ENCODE results near the gene PLB1. TPM values are rescaled to one million over a fixed set of nuclear protein-coding genes. Genes with fewer than 3 reads are reported as not detected.
A peak's percentile ranks its signal among the peaks of the same experiment; 100 is the strongest.

Gene PLB1
- total RNA-seq, 2 experiments from 2014 or later: 0.30 to 0.43 TPM

- Mint-ChIP-seq H3K36me3 (no peaks in the 10 kb centered on the region), H3K4me3 (no peak overlapping the region), H3K4me1 (peaks cover 2% of the 10 kb centered on the region), H3K9me3 (no peaks in the 10 kb centered on the region), H3K27ac (no peak overlapping the region), H3K27me3 (no peaks in the 10 kb centered on the region)
- no peak for ATAC-seq (ENCODE audit: low read depth)
- POLR2A ChIA-PET: interaction anchor here (1.0 kb wide), 1 partner anchor 12 kb away, joined by 3 read pairs; no protein-coding TSS in a partner anchor
- DNase-seq: no peak
Measured at GRCh38 chr2:28557389-28558131, 61.7 kb downstream of the PLB1 start.

GRCh38 chr2:28558158-28558820 lies 62.4 kb downstream of the PLB1 start:
- Mint-ChIP-seq H3K36me3 (no peaks in the 10 kb centered on the region), H3K27ac (no peak overlapping the region), H3K4me3 (no peak overlapping the region), H3K27me3 (no peaks in the 10 kb centered on the region), H3K9me3 (no peaks in the 10 kb centered on the region), H3K4me1 (peaks cover 3% of the 10 kb centered on the region)
- POLR2A ChIA-PET: interaction anchor here (1.0 kb wide), 1 partner anchor 12 kb away, joined by 3 read pairs; no protein-coding TSS in a partner anchor
- no peak for DNase-seq
- no peak for ATAC-seq (ENCODE audit: low read depth)

- ATAC-seq (ENCODE audit: low read depth): no peak
- no peak for DNase-seq
- Mint-ChIP-seq H3K9me3 (no peaks in the 10 kb centered on the region), H3K4me3 (no peak overlapping the region), H3K36me3 (no peaks in the 10 kb centered on the region), H3K27ac (no peak overlapping the region), H3K27me3 (no peaks in the 10 kb centered on the region), H3K4me1 (peaks cover 3% of the 10 kb centered on the region)
- POLR2A ChIA-PET: interaction anchor here (1.0 kb wide), 1 partner anchor 13 kb away, joined by 3 read pairs; no protein-coding TSS in a partner anchor
Measured at GRCh38 chr2:28558918-28559317, 63.1 kb downstream of the PLB1 start.

GRCh38 chr2:28563869-28564268 lies 68.0 kb downstream of the PLB1 start:
- Mint-ChIP-seq H3K27ac (no peak overlapping the region), H3K4me3 (no peak overlapping the region), H3K27me3 (peaks cover 9% of the 10 kb centered on the region), H3K4me1 (peaks cover 17% of the 10 kb centered on the region), H3K36me3 (no peaks in the 10 kb centered on the region), H3K9me3 (no peaks in the 10 kb centered on the region)
- ATAC-seq (ENCODE audit: low read depth) (no peak), DNase-seq (no peak)
- POLR2A ChIA-PET: interaction anchor here (0.7 to 1.0 kb wide), 2 partner anchors 16 to 58 kb away, joined by 3 read pairs; no protein-coding TSS in a partner anchor

GRCh38 chr2:28564346-28564745 lies 68.5 kb downstream of the PLB1 start:
- POLR2A ChIA-PET: interaction anchor here (0.7 kb wide), 1 partner anchor 16 kb away, joined by 3 read pairs; no protein-coding TSS in a partner anchor
- DNase-seq: no peak
- ATAC-seq (ENCODE audit: low read depth): no peak
- Mint-ChIP-seq H3K4me3 (no peak overlapping the region), H3K27ac (no peak overlapping the region), H3K9me3 (peaks cover 2% of the 10 kb centered on the region), H3K27me3 (peaks cover 9% of the 10 kb centered on the region), H3K4me1 (peaks cover 17% of the 10 kb centered on the region), H3K36me3 (peaks cover 2% of the 10 kb centered on the region)

GRCh38 chr2:28565033-28565432 lies 69.2 kb downstream of the PLB1 start:
- H3K36me3 Mint-ChIP-seq: peaks cover 3% of the 10 kb centered on the region

GRCh38 chr2:28565720-28566295 lies 69.9 kb downstream of the PLB1 start:
- POLR2A ChIA-PET: interaction anchor here (0.6 to 1.6 kb wide), 4 partner anchors 29 to 187 kb away, joined by 4 to 9 read pairs (median 6); partner anchors contain the start of gene PPP1CB
- peak overlapping the region; percentile 89 for H3K4me3 Mint-ChIP-seq
- H3K27ac Mint-ChIP-seq: no peak overlapping the region
- H3K27me3 Mint-ChIP-seq: peaks cover 13% of the 10 kb centered on the region
- H3K36me3 Mint-ChIP-seq: peaks cover 6% of the 10 kb centered on the region
- DNase-seq (no peak), ATAC-seq (ENCODE audit: low read depth) (no peak)
- H3K4me1 Mint-ChIP-seq: peaks cover 17% of the 10 kb centered on the region
- H3K9me3 Mint-ChIP-seq: peaks cover 6% of the 10 kb centered on the region

More at GRCh38 chr2:28565033-28565432, 69.2 kb downstream of the PLB1 start:
- H3K27me3 Mint-ChIP-seq: peaks cover 12% of the 10 kb centered on the region
- peaks cover 17% of the 10 kb centered on the region for H3K4me1 Mint-ChIP-seq
- DNase-seq (no peak), ATAC-seq (ENCODE audit: low read depth) (no peak)
- H3K4me3 Mint-ChIP-seq: no peak overlapping the region
- peak overlapping the region; percentile 28 for H3K27ac Mint-ChIP-seq
- H3K9me3 Mint-ChIP-seq: peaks cover 3% of the 10 kb centered on the region
- POLR2A ChIA-PET: interaction anchor here (0.5 kb wide), 1 partner anchor 130 kb away, joined by 4 read pairs; no protein-coding TSS in a partner anchor

GRCh38 chr2:28566521-28567041 lies 70.7 kb downstream of the PLB1 start:
- ATAC-seq (ENCODE audit: low read depth) (peak; percentile 97), DNase-seq (peak; percentile 96)
- Mint-ChIP-seq H3K9me3 (peaks cover 10% of the 10 kb centered on the region), H3K4me1 (peaks cover 17% of the 10 kb centered on the region), H3K27ac (peak overlapping the region; percentile 81), H3K36me3 (peaks cover 8% of the 10 kb centered on the region), H3K27me3 (peaks cover 13% of the 10 kb centered on the region), H3K4me3 (peak overlapping the region; percentile 89)
- POLR2A ChIA-PET: interaction anchor here (0.6 to 2.2 kb wide), 8 partner anchors 12 to 186 kb away, joined by 3 to 9 read pairs (median 6); partner anchors contain the start of gene PPP1CB

GRCh38 chr2:28567061-28567471 lies 71.2 kb downstream of the PLB1 start:
- Mint-ChIP-seq H3K9me3 (peaks cover 10% of the 10 kb centered on the region), H3K4me1 (peaks cover 16% of the 10 kb centered on the region), H3K27ac (peak overlapping the region; percentile 81), H3K4me3 (peak overlapping the region; percentile 89), H3K36me3 (peaks cover 10% of the 10 kb centered on the region), H3K27me3 (peaks cover 13% of the 10 kb centered on the region)
- peak; percentile 38 for ATAC-seq (ENCODE audit: low read depth)
- POLR2A ChIA-PET: interaction anchor here (0.9 to 2.2 kb wide), 7 partner anchors 12 to 185 kb away, joined by 3 to 9 read pairs (median 6); partner anchors contain the start of gene PPP1CB
- peak; percentile 50 for DNase-seq

GRCh38 chr2:28568036-28568435 lies 72.2 kb downstream of the PLB1 start:
- Mint-ChIP-seq H3K4me1 (peaks cover 14% of the 10 kb centered on the region), H3K27ac (no peak overlapping the region), H3K27me3 (peaks cover 13% of the 10 kb centered on the region), H3K36me3 (peaks cover 10% of the 10 kb centered on the region), H3K9me3 (peaks cover 10% of the 10 kb centered on the region), H3K4me3 (peak overlapping the region; percentile 89)
- DNase-seq (no peak), ATAC-seq (ENCODE audit: low read depth) (no peak)
- POLR2A ChIA-PET: interaction anchor here (2.2 kb wide), 1 partner anchor 19 kb away, joined by 9 read pairs; no protein-coding TSS in a partner anchor

GRCh38 chr2:28568533-28568932 lies 72.7 kb downstream of the PLB1 start:
- Mint-ChIP-seq H3K27me3 (peaks cover 13% of the 10 kb centered on the region), H3K27ac (no peak overlapping the region), H3K36me3 (peaks cover 10% of the 10 kb centered on the region), H3K9me3 (peaks cover 10% of the 10 kb centered on the region), H3K4me3 (no peak overlapping the region), H3K4me1 (peaks cover 14% of the 10 kb centered on the region)
- POLR2A ChIA-PET: interaction anchor here (2.2 kb wide), 1 partner anchor 18 kb away, joined by 9 read pairs; no protein-coding TSS in a partner anchor
- ATAC-seq (ENCODE audit: low read depth): no peak
- no peak for DNase-seq

- POLR2A ChIA-PET: no interaction called here
- Mint-ChIP-seq H3K27me3 (peaks cover 13% of the 10 kb centered on the region), H3K4me1 (peaks cover 14% of the 10 kb centered on the region), H3K4me3 (no peak overlapping the region), H3K9me3 (peaks cover 10% of the 10 kb centered on the region), H3K36me3 (peaks cover 11% of the 10 kb centered on the region), H3K27ac (no peak overlapping the region)
- ATAC-seq (ENCODE audit: low read depth): no peak
- no peak for DNase-seq
Measured at GRCh38 chr2:28570431-28570830, 74.6 kb downstream of the PLB1 start.

GRCh38 chr2:28576714-28577113 lies 80.9 kb downstream of the PLB1 start:
- peaks cover 2% of the 10 kb centered on the region for H3K36me3 Mint-ChIP-seq
- peaks cover 5% of the 10 kb centered on the region for H3K4me1 Mint-ChIP-seq
- POLR2A ChIA-PET: no interaction called here

More at GRCh38 chr2:28576714-28577113, 80.9 kb downstream of the PLB1 start:
- Mint-ChIP-seq H3K9me3 (no peaks in the 10 kb centered on the region), H3K27me3 (no peaks in the 10 kb centered on the region), H3K4me3 (no peak overlapping the region), H3K27ac (no peak overlapping the region)
- no peak for ATAC-seq (ENCODE audit: low read depth)
- no peak for DNase-seq
